Hippocampal formation (tissue), 2 donors: ENCODE measurements around the gene FASN.

Experiments used
- DNase-seq, 2 donors: peaks; one replicate each; lab custom pipeline; 2025; lab: John Stamatoyannopoulos, UW

Gene FASN

GRCh38 chr17:82101301-82101715, 3.3 kb upstream of the FASN start:
- DNase-seq: no peak

- no peak for DNase-seq
Observed at GRCh38 chr17:82100502-82101298, 2.7 kb upstream of the FASN start.

- no peak for DNase-seq
Observed at GRCh38 chr17:82098939-82099763, 1.1 kb upstream of the FASN start.

- DNase-seq: no peak
Observed at GRCh38 chr17:82097919-82098168, 192 bp downstream of the FASN start.

- no peak for DNase-seq
Observed at GRCh38 chr17:82097184-82097918, 685 bp downstream of the FASN start.

- DNase-seq: no peak
Observed at GRCh38 chr17:82096709-82097183, 1.3 kb downstream of the FASN start.

GRCh38 chr17:82095777-82096708, 2.0 kb downstream of the FASN start:
- no peak for DNase-seq

- no peak for DNase-seq
Observed at GRCh38 chr17:82094931-82095776, 2.9 kb downstream of the FASN start.

- DNase-seq: no peak
Observed at GRCh38 chr17:82092995-82093751, 4.9 kb downstream of the FASN start.

GRCh38 chr17:82092628-82092994, 5.4 kb downstream of the FASN start:
- DNase-seq: no peak

GRCh38 chr17:82092094-82092586, 5.9 kb downstream of the FASN start:
- no peak for DNase-seq

GRCh38 chr17:82091264-82092066, 6.6 kb downstream of the FASN start:
- DNase-seq: no peak

- no peak for DNase-seq
Observed at GRCh38 chr17:82090549-82091263, 7.3 kb downstream of the FASN start.

- DNase-seq: no peak
Observed at GRCh38 chr17:82089723-82090548, 8.1 kb downstream of the FASN start.

GRCh38 chr17:82088838-82089722, 9.0 kb downstream of the FASN start:
- no peak for DNase-seq
